ENCODE measurements around the gene NRXN3.

Gene NRXN3

DNA sequence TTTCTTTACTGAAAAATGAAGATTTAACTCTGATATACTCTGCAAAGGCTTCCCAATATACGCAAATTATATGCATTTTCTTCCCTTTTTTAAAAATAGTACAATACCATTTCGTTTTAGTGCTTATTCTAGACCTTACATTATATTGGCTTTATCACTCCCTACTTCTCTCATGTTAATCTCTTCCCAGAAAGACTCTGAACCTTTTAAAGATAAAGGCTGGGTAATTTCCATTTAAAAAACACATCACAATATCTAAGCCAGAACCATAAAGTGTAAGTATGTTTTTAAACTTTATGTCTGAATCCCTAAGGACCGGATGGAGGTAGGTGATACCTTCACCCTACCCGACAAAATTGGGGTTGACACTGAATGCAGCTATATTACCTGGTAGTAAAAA, 1720.4 kb downstream of the NRXN3 start:
- DNase-seq = no peak

GRCh38 chr14:79896009-79896408, 1725.8 kb downstream of the NRXN3 start:
- DNase-seq = no peak

GRCh38 chr14:79899610-79900009, 1729.4 kb downstream of the NRXN3 start:
- no peak for DNase-seq

DNA sequence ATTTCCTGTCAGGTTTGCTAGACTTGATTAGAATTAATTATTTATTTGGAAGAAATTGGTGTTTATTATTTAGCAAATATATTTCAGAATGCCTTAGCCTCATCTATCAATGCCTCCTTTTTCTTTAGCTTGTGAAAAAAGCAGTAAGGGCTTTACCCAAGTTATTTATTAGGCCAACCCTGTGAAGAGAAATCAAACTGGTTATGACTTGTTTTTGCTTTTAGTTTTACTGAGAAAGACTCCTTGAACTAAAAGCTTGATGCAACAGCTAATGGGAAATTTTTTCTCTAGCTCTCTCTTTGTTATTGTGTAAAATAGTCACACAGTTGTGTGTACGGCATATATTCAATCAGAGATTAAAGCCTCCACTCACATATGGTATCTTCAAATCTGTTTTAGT, 1734.3 kb downstream of the NRXN3 start:
- no peak for DNase-seq

- DNase-seq = no peak
Observed at GRCh38 chr14:79906994-79907393, 1736.8 kb downstream of the NRXN3 start.

DNA sequence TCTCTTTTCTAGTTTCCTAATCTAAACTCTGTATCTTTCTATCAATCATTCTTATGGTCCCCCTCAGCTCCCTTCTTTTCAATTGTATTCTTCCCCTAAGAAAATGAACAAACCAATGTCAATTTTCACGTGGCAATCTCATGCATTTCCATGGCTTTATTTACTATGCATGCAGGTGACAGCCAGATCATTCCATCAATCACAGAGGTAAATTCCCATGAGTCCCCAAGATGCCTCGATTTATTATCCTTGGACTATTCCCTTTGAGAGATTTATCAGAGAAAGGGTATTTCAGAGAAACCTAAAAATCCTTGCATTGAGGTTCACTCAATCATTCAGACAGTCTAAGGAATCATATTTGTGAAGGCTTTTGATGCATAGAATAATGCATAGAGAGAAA, 1739.9 kb downstream of the NRXN3 start:
- no peak for DNase-seq

DNA sequence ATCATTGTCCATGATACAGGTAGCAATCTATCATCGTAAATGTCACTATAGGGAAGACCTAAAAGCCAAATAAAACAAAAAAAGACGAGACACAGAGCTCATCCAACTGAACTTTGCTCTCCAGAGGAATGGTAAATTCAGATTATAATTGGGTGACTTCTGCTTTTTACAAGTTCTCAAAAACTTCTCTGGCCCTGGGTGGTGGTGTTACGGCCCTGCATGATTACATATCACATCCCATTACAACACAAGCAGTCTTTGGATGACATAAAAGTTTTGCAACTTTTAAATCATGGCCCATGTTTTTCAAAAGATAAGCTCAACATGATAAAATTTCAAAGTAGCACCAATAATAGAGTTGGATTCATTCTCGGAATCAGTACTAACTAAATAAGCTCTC, 1741.6 kb downstream of the NRXN3 start:
- DNase-seq = no peak

DNA sequence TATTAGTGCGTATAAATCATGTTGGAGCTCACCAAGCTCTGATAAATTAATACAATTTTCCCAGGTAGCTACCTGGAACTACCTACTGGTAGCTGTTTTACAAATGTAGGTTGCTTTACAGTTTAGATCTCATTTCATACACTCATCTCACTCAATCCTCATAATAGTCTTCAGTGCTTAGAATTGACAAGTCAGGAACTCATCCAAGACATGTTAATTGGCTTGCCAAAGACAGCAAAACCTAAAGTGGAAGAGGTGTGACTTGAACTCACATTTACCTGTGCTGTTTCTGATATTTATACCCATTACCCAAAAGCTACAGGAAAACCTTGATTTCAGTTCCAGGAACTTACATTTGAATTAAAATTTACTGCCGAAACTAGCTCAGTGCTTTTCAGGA, 1744.4 kb downstream of the NRXN3 start:
- no peak for DNase-seq

- DNase-seq = no peak
Observed at GRCh38 chr14:79915406-79915805, 1745.2 kb downstream of the NRXN3 start.

- DNase-seq = no peak
Observed at GRCh38 chr14:79916281-79916680, 1746.1 kb downstream of the NRXN3 start.

DNA sequence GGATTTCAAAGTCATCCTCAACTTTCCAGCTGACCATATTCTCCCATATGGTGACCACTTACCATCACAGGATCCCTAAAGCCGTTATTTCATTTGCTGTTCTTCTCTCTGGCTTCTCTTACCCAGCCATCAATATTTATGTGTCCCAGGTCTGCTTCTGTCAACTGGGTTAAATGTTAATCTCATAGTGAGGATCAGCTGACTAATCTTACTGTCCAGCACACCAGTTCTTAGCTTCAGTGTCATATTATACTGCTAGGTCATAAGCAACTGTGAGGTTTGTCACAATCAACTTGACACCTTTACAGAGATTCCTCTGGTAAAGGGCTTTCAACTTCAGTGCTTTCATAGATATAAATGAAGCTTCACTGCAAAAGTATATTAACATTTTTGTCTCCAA, 1746.7 kb downstream of the NRXN3 start:
- no peak for DNase-seq
